ENCODE results near the gene TNFSF15.
"Not testable (repeated sequence)": the region's sequence is repeated elsewhere in the genome, so short reads cannot be mapped to it uniquely, and the experiment has no call there.

TNFSF15 gene

GRCh38 chr9:114756920-114757319 is 48.9 kb downstream of the TNFSF15 start:
- DNase-seq (ENCODE audit: low read depth), result no peak

- DNase-seq (ENCODE audit: low read depth), result no peak
Measured at GRCh38 chr9:114754581-114754980, 51.3 kb downstream of the TNFSF15 start.

GRCh38 chr9:114746591-114747346 is 59.1 kb downstream of the TNFSF15 start:
- no peak for DNase-seq (ENCODE audit: low read depth)

- DNase-seq (ENCODE audit: low read depth), result no peak
Measured at GRCh38 chr9:114745879-114746550, 59.8 kb downstream of the TNFSF15 start.

- DNase-seq (ENCODE audit: low read depth), result no peak
Measured at GRCh38 chr9:114745108-114745848, 60.6 kb downstream of the TNFSF15 start.

- no peak for DNase-seq (ENCODE audit: low read depth)
Measured at GRCh38 chr9:114743446-114743845, 62.4 kb downstream of the TNFSF15 start.

GRCh38 chr9:114742947-114743346 is 62.9 kb downstream of the TNFSF15 start:
- no peak for DNase-seq (ENCODE audit: low read depth)

- DNase-seq (ENCODE audit: low read depth), result not testable (repeated sequence)
Measured at GRCh38 chr9:114741521-114741920, 64.3 kb downstream of the TNFSF15 start.

GRCh38 chr9:114738581-114739316 is 67.1 kb downstream of the TNFSF15 start:
- DNase-seq (ENCODE audit: low read depth), result peak; percentile 58

- no peak for DNase-seq (ENCODE audit: low read depth)
Measured at GRCh38 chr9:114737847-114738246, 68.0 kb downstream of the TNFSF15 start.

GRCh38 chr9:114737118-114737517 is 68.7 kb downstream of the TNFSF15 start:
- no peak for DNase-seq (ENCODE audit: low read depth)

GRCh38 chr9:114735704-114736103 is 70.1 kb downstream of the TNFSF15 start:
- no peak for DNase-seq (ENCODE audit: low read depth)

GRCh38 chr9:114735139-114735538 is 70.7 kb downstream of the TNFSF15 start:
- DNase-seq (ENCODE audit: low read depth), result not testable (repeated sequence)

Data from T follicular helper cell (primary cell).